ENCODE results near the gene ROPN1L.
"Not testable (repeated sequence)": the region's sequence is repeated elsewhere in the genome, so short reads cannot be mapped to it uniquely, and the experiment has no call there.

ROPN1L gene

DNA sequence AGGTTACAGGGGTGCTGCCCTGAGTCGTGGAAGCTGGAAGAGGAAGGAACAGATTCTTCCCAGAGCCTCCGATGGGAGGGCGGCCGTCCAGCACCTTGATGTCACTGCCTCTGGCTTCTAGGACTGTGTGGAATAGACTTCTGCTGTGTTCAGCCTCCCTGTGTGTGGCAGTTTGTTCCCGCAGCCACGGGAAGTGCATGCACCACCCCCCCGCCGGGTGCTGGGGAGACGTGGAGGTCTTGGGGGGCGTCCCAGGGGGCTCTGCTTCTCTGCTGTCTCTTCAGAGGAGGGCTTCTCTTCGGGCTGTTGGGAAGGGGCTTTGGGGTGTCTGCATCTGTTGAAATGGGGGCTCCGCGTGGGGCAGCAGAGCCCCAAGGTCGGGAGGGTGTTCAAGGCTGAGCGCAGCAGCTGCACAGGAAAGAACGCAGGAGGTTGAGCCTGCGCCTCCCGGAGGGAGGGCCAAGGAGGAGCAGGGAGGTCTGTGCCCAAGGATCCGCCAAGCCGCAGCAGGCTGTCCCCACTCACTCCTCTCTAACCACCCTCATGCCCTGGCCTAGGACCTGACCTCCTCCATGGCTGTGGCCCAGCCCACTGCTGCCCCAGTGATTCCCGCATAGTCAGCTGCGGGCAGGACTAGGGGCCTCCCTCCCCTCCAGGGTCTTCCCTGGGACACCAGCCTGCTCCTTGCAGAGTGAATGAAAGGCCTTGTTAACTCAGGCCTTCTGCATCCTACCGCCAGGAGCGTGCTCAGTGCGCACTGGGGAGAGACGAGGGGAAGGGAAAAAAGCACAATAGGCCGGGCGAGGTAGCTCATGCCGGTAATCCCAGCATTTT, 45.0 kb downstream of the ROPN1L start:
- DNase-seq (ENCODE audit: extremely low read depth, low read depth) = no peak
- TF ChIP-seq, protein P1, sequence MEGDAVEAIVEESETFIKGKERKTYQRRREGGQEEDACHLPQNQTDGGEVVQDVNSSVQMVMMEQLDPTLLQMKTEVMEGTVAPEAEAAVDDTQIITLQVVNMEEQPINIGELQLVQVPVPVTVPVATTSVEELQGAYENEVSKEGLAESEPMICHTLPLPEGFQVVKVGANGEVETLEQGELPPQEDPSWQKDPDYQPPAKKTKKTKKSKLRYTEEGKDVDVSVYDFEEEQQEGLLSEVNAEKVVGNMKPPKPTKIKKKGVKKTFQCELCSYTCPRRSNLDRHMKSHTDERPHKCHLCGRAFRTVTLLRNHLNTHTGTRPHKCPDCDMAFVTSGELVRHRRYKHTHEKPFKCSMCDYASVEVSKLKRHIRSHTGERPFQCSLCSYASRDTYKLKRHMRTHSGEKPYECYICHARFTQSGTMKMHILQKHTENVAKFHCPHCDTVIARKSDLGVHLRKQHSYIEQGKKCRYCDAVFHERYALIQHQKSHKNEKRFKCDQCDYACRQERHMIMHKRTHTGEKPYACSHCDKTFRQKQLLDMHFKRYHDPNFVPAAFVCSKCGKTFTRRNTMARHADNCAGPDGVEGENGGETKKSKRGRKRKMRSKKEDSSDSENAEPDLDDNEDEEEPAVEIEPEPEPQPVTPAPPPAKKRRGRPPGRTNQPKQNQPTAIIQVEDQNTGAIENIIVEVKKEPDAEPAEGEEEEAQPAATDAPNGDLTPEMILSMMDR (IDR thresholded peaks at IDR 0.05; ENCODE audit: low read depth, low read length) = no peak

DNA sequence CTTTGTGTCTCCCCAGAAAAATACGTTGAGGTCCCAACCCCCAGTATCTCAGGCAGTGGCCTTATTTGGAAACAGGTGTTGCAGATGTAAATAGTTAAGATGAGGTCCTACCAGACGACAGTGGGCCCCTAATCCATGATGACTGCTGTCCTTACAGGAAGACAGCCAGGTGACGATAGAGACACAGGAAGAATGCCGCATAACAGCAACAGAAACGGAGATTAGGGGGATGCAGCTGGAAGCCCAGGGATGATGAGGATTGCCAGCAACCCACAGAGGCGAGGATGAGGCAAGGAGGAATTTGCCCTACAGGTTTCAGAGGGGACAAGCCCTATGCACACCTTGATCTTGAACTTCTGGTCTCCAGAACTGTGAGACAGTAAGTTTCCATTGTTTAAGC, 46.5 kb downstream of the ROPN1L start:
- TF ChIP-seq, protein P1 (IDR thresholded peaks at IDR 0.05; ENCODE audit: low read depth, low read length) = no peak
- DNase-seq (ENCODE audit: extremely low read depth, low read depth) = no peak

GRCh38 chr5:10489810-10490426, 48.2 kb downstream of the ROPN1L start:
- TF ChIP-seq, protein P1 (IDR thresholded peaks at IDR 0.05; ENCODE audit: low read depth, low read length) = no peak
- DNase-seq (ENCODE audit: extremely low read depth, low read depth) = no peak

GRCh38 chr5:10490927-10491672, 49.4 kb downstream of the ROPN1L start:
- TF ChIP-seq, protein P1 (IDR thresholded peaks at IDR 0.05; ENCODE audit: low read depth, low read length) = no peak
- no peak for DNase-seq (ENCODE audit: extremely low read depth, low read depth)

GRCh38 chr5:10491673-10492026, 50.0 kb downstream of the ROPN1L start:
- TF ChIP-seq, protein P1 (IDR thresholded peaks at IDR 0.05; ENCODE audit: low read depth, low read length) = no peak
- DNase-seq (ENCODE audit: extremely low read depth, low read depth) = no peak

DNA sequence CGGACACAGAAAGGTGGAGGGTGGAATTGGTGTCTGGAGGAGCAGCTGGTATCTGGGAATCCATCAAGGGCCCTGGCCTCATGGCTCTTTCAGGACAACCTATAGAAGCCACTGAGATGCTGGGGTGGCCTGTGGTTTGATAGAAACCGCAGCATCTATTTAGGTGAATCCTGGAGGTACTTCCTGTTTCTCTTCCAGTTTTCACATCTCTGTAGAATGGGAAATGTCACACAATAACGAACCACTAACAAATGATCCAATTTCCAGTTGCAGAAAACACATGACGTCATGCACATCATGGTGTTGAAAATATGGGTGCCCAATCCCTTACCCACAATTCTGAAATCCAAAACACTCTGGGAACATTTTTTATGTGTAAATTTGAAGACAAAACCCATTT, 52.2 kb downstream of the ROPN1L start:
- TF ChIP-seq, protein P1 (IDR thresholded peaks at IDR 0.05; ENCODE audit: low read depth, low read length) = no peak
- DNase-seq (ENCODE audit: extremely low read depth, low read depth) = no peak

- not testable (repeated sequence) for DNase-seq (ENCODE audit: extremely low read depth, low read depth)
Observed at GRCh38 chr5:10494497-10494896, 52.8 kb downstream of the ROPN1L start.
